Transverse colon (tissue), 4 donors: Measurements from ENCODE around the gene SLC37A1. TPM values are rescaled to one million over a fixed set of nuclear protein-coding genes. Genes with fewer than 3 reads are reported as not detected.

ENCODE experiments used
- DNase-seq: peaks from one replicate; pipeline ENCODE4 v3.0.0-alpha.2; 2019
- H3K27ac ChIP-seq, 4 donors: fragments of 200-600 bp; sonication (generic); 2 replicates each; pipeline ENCODE4 v1.5.1; 2016 to 2018; ENCODE audit warnings: inconsistent platforms in 4 of 4
- H3K27me3 ChIP-seq: fragments of 200-600 bp; sonication (generic); 2 replicates; pipeline ENCODE4 v1.5.1; 2017; ENCODE audit warnings: inconsistent platforms
- H3K36me3 ChIP-seq, 4 donors: fragments of 200-600 bp; sonication (generic); 2 replicates each; pipeline ENCODE4 v1.5.1; 2017 to 2019; ENCODE audit warnings: inconsistent platforms in 4 of 4
- H3K4me1 ChIP-seq, 4 donors: fragments of 200-600 bp; sonication (generic); 2 replicates each; pipeline ENCODE4 v1.5.1; 2017 to 2020; ENCODE audit warnings: inconsistent platforms in 4 of 4
- H3K4me3 ChIP-seq, 4 donors: fragments of 200-600 bp; sonication (generic); 1 replicate in 1 of 4; 2 replicates in 3 of 4; pipeline versions ENCODE4 v1.5.1 to v1.6.1; 2017 to 2019; ENCODE audit warnings: inconsistent platforms in 4 of 4
- H3K9me3 ChIP-seq, 2 donors: fragments of 200-600 bp; sonication (generic); 2 replicates each; pipeline ENCODE4 v1.5.1; 2017 to 2019; ENCODE audit warnings: inconsistent platforms in 2 of 2
- EP300 ChIP-seq: sonication (generic); formaldehyde crosslinking; IDR thresholded peaks from one replicate; pipeline ENCODE4 v1.6.1; 2017; ENCODE audit warnings: antibody characterized with exemption, low read depth
- POLR2A ChIP-seq: fragments of 450-650 bp; IDR thresholded peaks from one replicate; pipeline ENCODE4 v1.6.1; 2016; ENCODE audit warnings: antibody characterized with exemption, mild to moderate bottlenecking, moderate library complexity
- POLR2AphosphoS5 ChIP-seq, 3 donors: sonication (generic); formaldehyde crosslinking; IDR thresholded peaks; one replicate each; pipeline ENCODE4 v1.6.1; 2016; ENCODE audit warnings: antibody characterized with exemption in 3 of 3
- WGBS, 2 donors: methylation state at CpG; one replicate each; pipeline ENCODE4 v1.1.5; 2018; ENCODE audit warnings: low coverage in 1 of 2; 5-methylcytosine and 5-hydroxymethylcytosine counted together
- in situ Hi-C, 4 donors: fragments of 200-750 bp; cut with MboI; loops; one replicate each; pipeline versions ENCODE4 v1.15.0 to v1.15.1; 2017; ENCODE audit warnings: low sequenced_read_pairs in 3 of 4, low pct_ligation_motif_present in 1 of 4, low pct_unique_long_range_greater_than_20kb in 1 of 4
- intact Hi-C: fragments of 100-400 bp; cut with DNase I; formaldehyde crosslinking; loops from one replicate; pipeline ENCODE4 v1.15.1; 2023; ENCODE audit warnings: low total_unique reads
- total RNA-seq, 4 donors: library from RNA; depleted of rRNA; stranded (reverse); fragments of >200 nt; gene quantifications; one replicate each; pipeline ENCODE4 v1.1.0, GENCODE V29; 2016
- TF ChIP-seq, protein P1 (sequence below), 5 experiments: fragments of 200-600 bp in 3 of 5; fragments of 450-650 bp in 2 of 5; sonication (generic) in 3 of 5; IDR thresholded peaks; 1 replicate in 2 of 5; 2 replicates in 3 of 5; pipeline ENCODE4 v1.5.1; 2016 to 2017; ENCODE audit warnings: antibody characterized with exemption in 5 of 5, inconsistent platforms in 3 of 5, mild to moderate bottlenecking in 2 of 5, moderate library complexity in 1 of 5

SLC37A1 gene
- total RNA-seq, 4 donors from 2014 or later = 80.8 to 139 (median 117) TPM

DNA sequence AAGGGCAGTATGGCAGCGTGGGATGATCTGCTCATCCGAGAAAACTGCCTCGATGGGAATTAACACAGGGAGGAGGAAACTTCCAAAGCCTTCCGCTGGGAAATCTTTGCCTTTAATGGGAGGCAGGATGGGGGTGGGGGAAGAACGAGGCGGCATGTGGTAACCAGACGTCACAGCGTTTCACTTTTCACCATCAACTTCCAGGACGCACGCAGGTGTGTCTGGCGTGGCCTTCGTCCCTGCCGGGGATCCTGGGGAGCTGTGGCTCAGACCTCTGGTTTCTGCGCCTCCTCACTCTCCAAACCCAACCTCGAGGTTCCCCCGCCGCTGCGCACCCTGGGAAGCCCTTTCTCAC is 17.9 kb upstream of the SLC37A1 start:
- peak; percentile 74 for DNase-seq
- peak overlapping the region; percentile 83 to 90 (median 86) for H3K27ac ChIP-seq
- in situ Hi-C loops = no loop called here
- peak overlapping the region; percentile 38 to 80 (median 47) for H3K4me3 ChIP-seq
- 0 to 2% methylated on average over 8 to 18 of the region's 18 CpGs for WGBS, 2 donors
- H3K9me3 ChIP-seq = no peaks in the 10 kb centered on the region
- intact Hi-C loops = no loop called here
- no peaks in the 10 kb centered on the region for H3K36me3 ChIP-seq
- H3K27me3 ChIP-seq = no peaks in the 10 kb centered on the region
- TF ChIP-seq POLR2AphosphoS5 (IDR thresholded peaks at IDR 0.05) = no peak
- TF ChIP-seq POLR2A = no peak
- no peak for TF ChIP-seq EP300
- TF ChIP-seq, protein P1, sequence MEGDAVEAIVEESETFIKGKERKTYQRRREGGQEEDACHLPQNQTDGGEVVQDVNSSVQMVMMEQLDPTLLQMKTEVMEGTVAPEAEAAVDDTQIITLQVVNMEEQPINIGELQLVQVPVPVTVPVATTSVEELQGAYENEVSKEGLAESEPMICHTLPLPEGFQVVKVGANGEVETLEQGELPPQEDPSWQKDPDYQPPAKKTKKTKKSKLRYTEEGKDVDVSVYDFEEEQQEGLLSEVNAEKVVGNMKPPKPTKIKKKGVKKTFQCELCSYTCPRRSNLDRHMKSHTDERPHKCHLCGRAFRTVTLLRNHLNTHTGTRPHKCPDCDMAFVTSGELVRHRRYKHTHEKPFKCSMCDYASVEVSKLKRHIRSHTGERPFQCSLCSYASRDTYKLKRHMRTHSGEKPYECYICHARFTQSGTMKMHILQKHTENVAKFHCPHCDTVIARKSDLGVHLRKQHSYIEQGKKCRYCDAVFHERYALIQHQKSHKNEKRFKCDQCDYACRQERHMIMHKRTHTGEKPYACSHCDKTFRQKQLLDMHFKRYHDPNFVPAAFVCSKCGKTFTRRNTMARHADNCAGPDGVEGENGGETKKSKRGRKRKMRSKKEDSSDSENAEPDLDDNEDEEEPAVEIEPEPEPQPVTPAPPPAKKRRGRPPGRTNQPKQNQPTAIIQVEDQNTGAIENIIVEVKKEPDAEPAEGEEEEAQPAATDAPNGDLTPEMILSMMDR (IDR thresholded peaks at IDR 0.05) = peak in 4 of 5 experiments; percentile 7 to 48 (median 26)
- H3K4me1 ChIP-seq = peaks cover 7 to 43% (median 18%) of the 10 kb centered on the region in 4 donors

DNA sequence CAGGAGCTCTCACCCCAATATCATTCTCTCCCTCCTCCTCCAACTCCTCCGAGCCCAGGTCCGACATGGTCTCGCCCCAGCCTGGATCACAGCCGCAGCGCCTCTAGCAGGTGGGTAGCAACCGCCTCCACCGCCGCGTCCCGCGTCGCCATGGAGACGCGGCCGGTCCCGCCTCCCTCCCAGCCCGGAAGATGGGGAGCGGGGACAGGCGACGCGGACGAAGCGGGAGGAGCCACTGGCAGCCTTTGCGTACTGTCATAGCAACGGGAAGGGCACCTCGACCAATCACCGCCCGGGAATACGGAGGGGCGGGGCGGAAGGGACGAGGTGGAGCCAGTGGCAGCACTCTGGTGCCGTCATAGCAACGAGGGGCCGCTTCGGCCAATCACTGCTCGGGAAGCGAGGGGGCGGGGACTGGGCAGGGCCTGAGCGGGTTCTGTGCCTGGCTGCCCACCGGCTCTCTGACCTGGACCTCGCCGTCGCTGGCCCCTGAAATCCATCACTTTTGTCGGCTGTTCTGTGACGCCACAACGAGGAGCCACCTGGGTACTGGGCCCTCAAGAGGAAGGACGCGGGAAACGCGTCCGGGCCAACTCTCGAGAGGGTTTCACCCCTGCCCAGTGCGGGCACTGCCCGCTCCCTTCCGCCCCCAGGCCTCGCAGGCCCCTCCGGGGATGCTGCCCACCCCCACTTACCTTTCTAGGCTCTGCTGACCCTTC is 17.4 kb upstream of the SLC37A1 start, which contains the start of gene RSPH1:
RSPH1 (minus strand) TSS at position 105 of the 719 bp plus-strand sequence; CDS start at position 67, 38 bp downstream.
- in situ Hi-C loops (no loop called here), intact Hi-C loops (no loop called here)
- 1% methylated on average over 53 of the region's 58 CpGs; no CpG with 5 or more reads in 1 of the 2 donors for WGBS, 2 donors
- H3K4me3 ChIP-seq = peak within 1 kb of the TSS; percentile 43 to 80 (median 50)
- peaks cover 7 to 39% (median 18%) of the 10 kb centered on the region in 4 donors for H3K4me1 ChIP-seq
- no peaks in the 10 kb centered on the region for H3K9me3 ChIP-seq
- no peaks in the 10 kb centered on the region for H3K27me3 ChIP-seq
- no peaks in the 10 kb centered on the region for H3K36me3 ChIP-seq
- H3K27ac ChIP-seq = peak within 1 kb of the TSS; percentile 83 to 92 (median 88)
- DNase-seq = peak; percentile 100
- TF ChIP-seq, protein P1 (IDR thresholded peaks at IDR 0.05) = no peak
- TF ChIP-seq EP300 = no peak
- peak; percentile 26 to 82 (median 68) for TF ChIP-seq POLR2AphosphoS5 (IDR thresholded peaks at IDR 0.05)
- peak; percentile 76 for TF ChIP-seq POLR2A

DNA sequence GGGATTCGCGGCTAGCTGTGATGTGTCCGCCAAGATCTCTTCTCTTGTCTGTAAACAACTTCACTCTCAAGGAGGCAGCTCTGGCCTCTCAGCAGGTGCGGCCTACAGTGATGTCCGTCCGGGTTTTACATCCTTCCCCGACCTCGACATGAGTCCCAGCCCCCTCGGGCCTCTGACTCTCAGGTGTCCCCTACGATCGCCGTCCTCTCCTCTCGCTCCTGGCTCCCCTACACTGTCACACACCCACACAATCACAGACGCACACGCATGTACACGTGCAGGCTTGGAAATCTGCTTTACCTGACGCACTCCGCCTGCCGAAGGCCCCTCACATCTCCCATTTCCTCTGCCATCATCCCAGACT is 16.8 kb upstream of the SLC37A1 start:
- H3K4me1 ChIP-seq = peaks cover 7 to 36% (median 18%) of the 10 kb centered on the region in 4 donors
- TF ChIP-seq POLR2A = no peak
- no peak for TF ChIP-seq POLR2AphosphoS5 (IDR thresholded peaks at IDR 0.05)
- TF ChIP-seq, protein P1 (IDR thresholded peaks at IDR 0.05) = no peak
- TF ChIP-seq EP300 = no peak
- WGBS, 2 donors = 25% methylated on average over 19 of the region's 19 CpGs; no CpG with 5 or more reads in 1 of the 2 donors
- H3K27me3 ChIP-seq = no peaks in the 10 kb centered on the region
- no peak for DNase-seq
- intact Hi-C loops = no loop called here
- in situ Hi-C loops = no loop called here
- no peaks in the 10 kb centered on the region for H3K36me3 ChIP-seq
- H3K27ac ChIP-seq = peak overlapping the region; percentile 83 to 92 (median 88)
- peak overlapping the region; percentile 43 to 80 (median 50) for H3K4me3 ChIP-seq
- H3K9me3 ChIP-seq = no peaks in the 10 kb centered on the region

DNA sequence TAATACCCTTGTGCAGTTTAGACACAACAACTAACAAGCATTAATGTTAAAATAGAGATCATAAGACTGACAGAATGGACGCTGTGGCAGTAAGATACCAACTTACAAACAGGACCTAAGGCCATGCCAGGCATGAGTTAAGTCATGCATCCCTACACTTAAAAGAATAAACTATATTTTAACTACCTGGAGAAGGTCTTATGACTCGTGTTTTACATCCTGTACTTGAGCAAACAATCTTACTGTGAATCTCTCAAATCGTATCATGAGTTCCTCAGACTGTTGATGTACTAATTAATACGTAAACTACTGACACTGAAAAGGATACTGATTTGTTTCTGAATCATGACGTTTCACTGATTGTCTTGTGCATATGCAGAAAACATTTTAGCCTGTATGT is 15.6 kb upstream of the SLC37A1 start:
- H3K4me1 ChIP-seq = peaks cover 7 to 25% (median 18%) of the 10 kb centered on the region in 4 donors
- no peaks in the 10 kb centered on the region for H3K9me3 ChIP-seq
- H3K27ac ChIP-seq = no peak overlapping the region
- DNase-seq = no peak
- no peaks in the 10 kb centered on the region for H3K27me3 ChIP-seq
- TF ChIP-seq POLR2A (no peak), EP300 (no peak), POLR2AphosphoS5 (IDR thresholded peaks at IDR 0.05) (no peak)
- TF ChIP-seq, protein P1 (IDR thresholded peaks at IDR 0.05) = no peak
- intact Hi-C loops (no loop called here), in situ Hi-C loops (no loop called here)
- 63 to 75% methylated on average over 5 of the region's 5 CpGs for WGBS, 2 donors
- no peaks in the 10 kb centered on the region for H3K36me3 ChIP-seq
- H3K4me3 ChIP-seq = no peak overlapping the region
